SJCRH30 (cell line): Measurements from ENCODE around the gene CPEB3. TPM values are rescaled to one million over a fixed set of nuclear protein-coding genes. Genes with fewer than 3 reads are reported as not detected.
"Not testable (repeated sequence)": the region's sequence is repeated elsewhere in the genome, so short reads cannot be mapped to it uniquely, and the experiment has no call there.

Experiments
- DNase-seq, 2 experiments: peaks; one replicate each; pipeline ENCODE4 v3.0.0-alpha.2; 2015 to 2020
- H3K27ac ChIP-seq: fragments of 250-450 bp; sonication (Bioruptor Pico); 2 replicates; pipeline ENCODE4 v1.5.1; 2020; ENCODE audit warnings: mild to moderate bottlenecking, moderate library complexity
- H3K27me3 ChIP-seq: fragments of 250-450 bp; sonication (Bioruptor Pico); 2 replicates; pipeline ENCODE4 v1.5.1; 2020; ENCODE audit warnings: mild to moderate bottlenecking, moderate library complexity
- H3K36me3 ChIP-seq: fragments of 250-450 bp; sonication (Bioruptor Pico); 2 replicates; pipeline ENCODE4 v1.5.1; 2020; ENCODE audit warnings: mild to moderate bottlenecking, moderate library complexity
- H3K4me1 ChIP-seq: fragments of 250-450 bp; sonication (Bioruptor Pico); 2 replicates; pipeline ENCODE4 v1.5.1; 2020; ENCODE audit warnings: mild to moderate bottlenecking, moderate library complexity
- H3K4me3 ChIP-seq: fragments of 250-450 bp; sonication (Bioruptor Pico); 2 replicates; pipeline ENCODE4 v1.5.1; 2020; ENCODE audit warnings: mild to moderate bottlenecking, moderate library complexity
- H3K9me3 ChIP-seq: fragments of 250-450 bp; sonication (Bioruptor Pico); replicated peaks from 2 replicates; pipeline ENCODE4 v1.5.1; 2020; ENCODE audit warnings: mild to moderate bottlenecking, moderate library complexity
- total RNA-seq: library from RNA; depleted of rRNA; stranded (reverse); fragments of >200 nt; shearing (Covaris generic); gene quantifications from 2 replicates; pipeline ENCODE4 v1.2.3, GENCODE V29; 2014; rRNA removed

Gene CPEB3
- 1.7 and 1.8 TPM in 2 replicates for total RNA-seq

DNA sequence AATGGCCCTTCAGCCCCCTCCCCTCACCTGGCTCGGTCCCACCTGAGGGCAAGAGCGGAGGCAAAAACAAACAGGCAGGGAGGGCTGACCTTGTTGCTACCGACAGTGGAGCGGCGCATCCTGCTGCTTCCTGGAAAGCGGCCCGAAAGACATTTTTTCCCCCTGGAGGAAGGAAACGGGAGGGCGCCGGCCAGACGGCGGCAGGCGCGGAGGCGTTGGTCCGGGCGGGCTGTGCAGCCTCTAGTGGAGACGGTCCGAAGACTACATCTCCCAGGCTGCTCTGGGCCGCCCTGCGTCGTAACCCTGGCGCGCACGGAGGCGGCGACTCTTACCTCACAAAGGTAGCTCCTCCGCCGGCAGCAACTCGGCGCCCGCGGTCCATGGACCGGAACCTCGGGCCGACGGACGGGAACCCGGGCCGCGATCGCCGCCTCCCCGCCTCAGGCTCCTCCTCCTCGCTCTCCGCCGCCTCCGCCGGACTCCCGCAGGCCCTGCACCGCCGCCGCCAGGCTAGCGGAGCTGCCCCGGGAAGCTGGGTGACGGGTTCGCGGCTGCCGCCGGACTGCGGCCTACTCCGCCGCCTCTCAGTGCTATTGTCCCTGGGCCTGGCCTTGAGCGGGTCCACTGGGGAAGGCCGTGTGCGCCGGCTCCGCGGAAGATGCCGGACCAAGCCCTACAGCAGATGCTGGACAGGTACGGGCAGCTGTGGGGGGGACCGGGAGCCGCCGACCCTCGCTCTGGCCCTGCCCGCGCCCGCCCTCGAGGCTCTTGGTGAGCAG, at the start of gene CPEB3, which contains the start of gene MARCHF5:
Gene CPEB3, minus strand, starts transcription at position 242 of the 779 bp plus-strand sequence. CDS start 50,728 bp downstream, outside the sequence.
Gene MARCHF5, plus strand, starts transcription at position 331 of the 779 bp plus-strand sequence. Its CDS starts 328 bp downstream, at position 659.
- no peaks in the 10 kb centered on the region for H3K9me3 ChIP-seq
- no peaks in the 10 kb centered on the region for H3K27me3 ChIP-seq
- H3K4me1 ChIP-seq = no peaks in the 10 kb centered on the region
- H3K27ac ChIP-seq = peak within 1 kb of the TSS; percentile 84
- H3K36me3 ChIP-seq = peaks cover 8% of the 10 kb centered on the region
- peak within 1 kb of the TSS; percentile 85 for H3K4me3 ChIP-seq
- peak; percentile 89 to 91 for DNase-seq

DNA sequence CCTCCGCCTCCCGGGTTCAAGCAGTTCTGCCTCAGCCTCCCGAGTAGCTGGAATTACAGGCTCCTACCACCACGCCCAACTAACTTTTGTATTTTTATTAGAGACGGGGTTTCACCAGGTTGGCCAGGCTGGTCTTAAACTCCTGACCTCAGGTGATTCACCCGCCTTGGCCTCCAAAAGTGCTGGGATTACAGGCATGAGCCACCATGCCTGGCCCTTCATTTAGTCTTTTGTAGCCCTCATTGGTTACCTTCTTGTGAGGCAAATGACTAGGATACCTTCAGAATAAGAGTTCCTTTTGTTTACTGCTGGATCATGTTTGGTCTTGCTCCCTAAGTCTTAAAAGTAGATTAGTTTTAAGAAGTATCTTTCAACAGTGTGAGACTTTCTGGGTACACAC, 39.0 kb upstream of the CPEB3 start:
- not testable (repeated sequence) for H3K36me3 ChIP-seq

DNA sequence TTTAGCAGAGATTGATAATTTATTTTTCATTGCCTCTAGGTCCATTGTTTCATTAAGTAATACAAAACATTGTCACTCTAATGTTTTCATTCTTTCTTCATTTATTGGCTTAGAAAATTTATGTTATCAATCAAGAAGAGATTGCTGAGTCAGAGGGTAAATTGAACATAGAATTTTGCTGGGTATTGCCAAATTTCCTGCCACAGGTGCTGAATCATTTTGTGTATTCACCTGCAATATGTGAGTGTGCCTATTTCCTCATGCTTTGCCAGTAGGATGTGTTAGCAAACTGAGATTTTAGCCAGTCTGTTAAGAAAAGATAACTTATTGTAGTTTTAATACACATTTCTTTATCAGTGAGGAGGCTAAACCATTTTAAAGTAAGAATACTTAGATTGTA, 38.1 kb upstream of the CPEB3 start:
- Histone ChIP-seq H3K27ac (no peak overlapping the region), H3K4me3 (no peak overlapping the region), H3K36me3 (no peaks in the 10 kb centered on the region; the same call in none of the 2 replicates), H3K27me3 (no peaks in the 10 kb centered on the region), H3K4me1 (no peaks in the 10 kb centered on the region), H3K9me3 (no peaks in the 10 kb centered on the region)
- no peak for DNase-seq

More for the DNA sequence above, 39.0 kb upstream of the CPEB3 start:
- not testable (repeated sequence) for DNase-seq, H3K27me3 ChIP-seq, H3K9me3 ChIP-seq, H3K4me3 ChIP-seq, H3K27ac ChIP-seq, H3K4me1 ChIP-seq

GRCh38 chr10:92327445-92328433, 36.9 kb upstream of the CPEB3 start:
- no peaks in the 10 kb centered on the region for H3K9me3 ChIP-seq
- DNase-seq = no peak
- no peaks in the 10 kb centered on the region; the same call in 1 of the 2 replicates for H3K36me3 ChIP-seq
- H3K27me3 ChIP-seq = no peaks in the 10 kb centered on the region
- H3K4me1 ChIP-seq = no peaks in the 10 kb centered on the region
- H3K4me3 ChIP-seq = no peak overlapping the region
- H3K27ac ChIP-seq = no peak overlapping the region

DNA sequence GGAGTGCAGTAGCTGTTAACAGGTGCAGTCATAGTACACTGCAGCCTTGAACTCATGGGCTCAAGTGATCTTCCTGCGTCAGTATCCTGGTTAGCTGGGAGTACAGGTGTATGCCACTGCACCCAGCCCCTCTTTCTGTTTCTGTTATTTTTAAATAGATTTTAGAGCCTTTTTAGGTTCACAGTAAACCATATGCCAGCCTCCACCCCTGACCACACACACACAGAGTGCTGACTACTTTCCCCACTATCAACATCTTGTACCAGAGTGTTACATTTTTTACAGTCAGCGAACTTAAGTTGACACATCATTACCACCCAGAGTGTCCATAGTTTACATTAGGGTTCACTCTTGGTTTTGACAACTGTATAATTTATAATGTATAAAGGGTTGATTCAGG, 32.2 kb upstream of the CPEB3 start:
- Histone ChIP-seq H3K4me1 (no peaks in the 10 kb centered on the region), H3K4me3 (no peak overlapping the region), H3K27ac (no peak overlapping the region), H3K9me3 (no peaks in the 10 kb centered on the region), H3K36me3 (peaks cover 10% of the 10 kb centered on the region; the same call in 1 of the 2 replicates), H3K27me3 (no peaks in the 10 kb centered on the region)
- no peak for DNase-seq

DNA sequence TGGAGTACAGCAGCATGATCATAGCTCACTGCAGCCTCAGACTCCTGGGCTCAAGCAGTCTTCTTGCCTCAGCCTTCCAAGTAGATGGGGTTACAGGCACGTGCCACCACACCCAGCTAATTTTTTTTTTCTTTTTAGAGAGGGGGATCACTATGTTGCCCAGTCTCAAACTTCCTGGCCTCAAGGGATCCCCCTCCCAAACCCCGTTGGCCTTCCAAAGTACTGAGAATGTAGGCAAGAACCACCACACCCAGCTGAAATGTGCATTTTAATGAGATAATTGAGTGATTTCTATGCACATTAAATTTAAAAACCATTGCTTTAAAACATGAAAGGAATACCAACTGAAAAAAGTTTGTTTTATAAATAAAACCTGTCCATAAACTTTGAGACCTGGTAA, 25.7 kb upstream of the CPEB3 start:
- Histone ChIP-seq H3K4me3 (no peak overlapping the region), H3K4me1 (no peaks in the 10 kb centered on the region), H3K9me3 (no peaks in the 10 kb centered on the region), H3K27me3 (no peaks in the 10 kb centered on the region), H3K36me3 (peaks cover 19% of the 10 kb centered on the region), H3K27ac (no peak overlapping the region)
- no peak for DNase-seq

DNA sequence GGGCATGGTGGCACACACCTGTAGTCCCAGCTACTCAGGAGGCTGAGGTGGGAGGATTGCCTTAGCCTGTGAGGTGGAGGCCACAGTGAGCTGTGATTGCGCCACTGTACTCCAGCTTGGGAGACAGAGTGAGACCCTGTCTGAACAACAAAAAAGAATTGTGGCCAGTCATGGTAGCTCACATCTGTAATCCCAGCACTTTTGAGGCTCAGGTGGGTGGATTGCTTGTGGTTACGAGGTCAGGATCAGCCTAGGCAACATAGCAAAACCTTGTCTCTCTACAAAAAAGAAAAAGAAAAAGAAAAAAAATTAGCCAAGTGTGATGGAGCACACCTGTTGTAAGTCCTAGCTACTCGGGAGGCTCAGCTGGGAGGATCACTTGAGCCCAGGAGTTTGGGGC, 22.9 kb upstream of the CPEB3 start:
- H3K4me1 ChIP-seq = no peaks in the 10 kb centered on the region
- H3K27ac ChIP-seq = no peak overlapping the region
- peaks cover 17% of the 10 kb centered on the region for H3K36me3 ChIP-seq
- H3K4me3 ChIP-seq = no peak overlapping the region
- no peaks in the 10 kb centered on the region for H3K9me3 ChIP-seq
- no peaks in the 10 kb centered on the region for H3K27me3 ChIP-seq
- no peak for DNase-seq

GRCh38 chr10:92309272-92309671, 18.4 kb upstream of the CPEB3 start:
- H3K4me1 ChIP-seq = no peaks in the 10 kb centered on the region
- DNase-seq = no peak
- H3K36me3 ChIP-seq = peaks cover 15% of the 10 kb centered on the region
- no peak overlapping the region for H3K4me3 ChIP-seq
- H3K27me3 ChIP-seq = no peaks in the 10 kb centered on the region
- H3K9me3 ChIP-seq = no peaks in the 10 kb centered on the region
- H3K27ac ChIP-seq = no peak overlapping the region

DNA sequence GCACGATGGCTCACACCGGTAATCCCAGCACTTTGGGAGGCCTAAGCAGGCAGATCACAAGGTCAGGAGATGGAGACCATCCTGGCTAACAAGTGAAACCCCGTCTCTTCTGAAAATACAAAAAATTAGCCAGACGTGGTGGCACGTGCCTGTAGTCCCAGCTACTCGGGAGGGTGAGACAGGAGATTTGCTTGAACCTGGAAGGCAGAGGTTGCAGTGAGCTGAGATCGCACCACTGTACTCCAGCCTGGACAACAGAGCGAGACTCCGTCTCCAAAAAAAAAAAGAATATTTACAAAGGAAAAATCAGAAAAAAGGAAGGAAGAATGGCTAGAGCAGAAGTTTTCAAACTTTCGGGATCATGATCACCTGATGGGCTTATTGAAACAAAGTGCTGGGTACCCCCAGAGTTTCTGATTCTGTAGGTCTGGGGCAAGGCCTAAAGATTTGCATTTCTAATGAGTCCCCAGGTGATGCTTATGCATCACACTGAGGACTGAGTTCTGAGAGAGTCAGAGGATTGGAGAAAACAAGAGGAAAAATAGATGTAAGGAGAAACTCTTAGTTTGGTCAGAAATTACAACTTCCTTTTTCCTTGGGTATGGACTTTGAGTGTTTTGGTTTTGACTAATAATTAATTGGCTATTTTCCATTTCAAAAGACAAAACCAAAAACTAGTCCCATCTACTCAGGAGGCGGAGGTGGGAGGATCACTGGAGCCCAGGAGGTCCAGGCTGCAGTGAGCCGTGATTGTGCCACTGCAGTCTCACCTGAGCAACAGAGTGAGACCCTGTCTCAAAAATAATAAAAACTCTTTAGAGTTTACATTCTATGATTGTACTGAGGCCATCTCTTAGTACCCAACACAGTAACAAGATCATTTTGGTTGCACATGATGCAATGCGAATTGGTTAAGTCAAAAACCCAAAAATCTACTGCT, 14.5 kb upstream of the CPEB3 start:
- no peaks in the 10 kb centered on the region; the same call in 1 of the 2 replicates for H3K4me1 ChIP-seq
- no peaks in the 10 kb centered on the region for H3K9me3 ChIP-seq
- no peak for DNase-seq
- H3K36me3 ChIP-seq = 0 out of 2 replicates have a peak, but pooled peaks cover 4% of the 10 kb centered on the region
- no peaks in the 10 kb centered on the region for H3K27me3 ChIP-seq
- H3K27ac ChIP-seq = no peak overlapping the region
- no peak overlapping the region for H3K4me3 ChIP-seq

DNA sequence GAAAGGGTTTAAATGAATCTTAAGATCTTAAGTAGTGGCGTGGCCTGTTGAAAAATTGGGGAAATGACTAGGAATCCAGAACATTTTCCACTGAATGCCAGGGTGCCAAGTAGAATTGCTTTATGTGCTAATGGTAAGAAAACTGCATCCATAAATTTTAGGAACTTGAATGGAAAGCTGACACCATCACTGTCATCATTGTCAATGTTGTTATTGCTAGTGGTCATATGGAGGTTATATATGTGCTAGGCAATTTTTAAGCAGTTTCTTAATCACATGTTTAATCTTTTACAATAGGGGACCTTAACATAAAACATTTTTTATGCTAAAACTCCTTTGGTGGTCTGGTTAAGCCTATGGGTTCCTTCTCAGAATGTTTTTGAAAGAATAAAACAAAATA, 13.2 kb upstream of the CPEB3 start:
- H3K36me3 ChIP-seq = no peaks in the 10 kb centered on the region
- no peak for DNase-seq
- H3K4me3 ChIP-seq = no peak overlapping the region
- H3K27ac ChIP-seq = no peak overlapping the region
- H3K27me3 ChIP-seq = no peaks in the 10 kb centered on the region
- no peaks in the 10 kb centered on the region for H3K9me3 ChIP-seq
- no peaks in the 10 kb centered on the region; the same call in 1 of the 2 replicates for H3K4me1 ChIP-seq

- Histone ChIP-seq H3K36me3 (no peaks in the 10 kb centered on the region), H3K4me1 (no peaks in the 10 kb centered on the region; the same call in 1 of the 2 replicates), H3K9me3 (no peaks in the 10 kb centered on the region), H3K4me3 (no peak overlapping the region), H3K27ac (no peak overlapping the region), H3K27me3 (no peaks in the 10 kb centered on the region)
- no peak for DNase-seq
Observed at GRCh38 chr10:92303096-92303495, 12.2 kb upstream of the CPEB3 start.

DNA sequence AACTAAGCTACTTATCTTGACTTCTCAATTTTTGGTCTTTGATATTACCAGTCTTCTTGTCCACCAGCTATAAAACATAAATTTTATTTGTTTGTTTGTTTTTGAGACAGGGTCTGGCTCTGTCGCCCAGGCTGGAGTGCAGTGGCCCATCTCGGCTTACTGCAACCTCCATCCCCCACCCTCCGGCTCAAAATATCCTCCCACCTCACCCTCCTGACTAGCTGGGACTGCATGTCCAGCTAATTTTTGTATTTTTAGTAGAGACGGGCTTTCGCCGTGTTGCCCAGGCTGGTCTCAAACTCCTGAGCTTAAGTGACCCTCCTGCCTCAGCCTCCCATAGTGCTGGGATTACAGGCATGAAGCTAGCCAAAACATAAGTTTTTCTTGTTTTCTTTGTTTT, 7.6 kb upstream of the CPEB3 start:
- Histone ChIP-seq H3K27me3 (no peaks in the 10 kb centered on the region), H3K9me3 (no peaks in the 10 kb centered on the region), H3K27ac (no peak overlapping the region), H3K4me3 (no peak overlapping the region), H3K4me1 (no peaks in the 10 kb centered on the region), H3K36me3 (peaks cover 8% of the 10 kb centered on the region)
- no peak for DNase-seq

GRCh38 chr10:92291921-92292845, 1.3 kb upstream of the CPEB3 start:
- Histone ChIP-seq H3K27me3 (no peaks in the 10 kb centered on the region), H3K9me3 (no peaks in the 10 kb centered on the region), H3K4me1 (no peaks in the 10 kb centered on the region), H3K4me3 (peak overlapping the region; percentile 85), H3K27ac (peak overlapping the region; percentile 7; the same call in 1 of the 2 replicates), H3K36me3 (peaks cover 8% of the 10 kb centered on the region)
- peak; percentile 42 to 66 for DNase-seq
